ENCODE measurements around the gene AK5.

AK5 gene

DNA sequence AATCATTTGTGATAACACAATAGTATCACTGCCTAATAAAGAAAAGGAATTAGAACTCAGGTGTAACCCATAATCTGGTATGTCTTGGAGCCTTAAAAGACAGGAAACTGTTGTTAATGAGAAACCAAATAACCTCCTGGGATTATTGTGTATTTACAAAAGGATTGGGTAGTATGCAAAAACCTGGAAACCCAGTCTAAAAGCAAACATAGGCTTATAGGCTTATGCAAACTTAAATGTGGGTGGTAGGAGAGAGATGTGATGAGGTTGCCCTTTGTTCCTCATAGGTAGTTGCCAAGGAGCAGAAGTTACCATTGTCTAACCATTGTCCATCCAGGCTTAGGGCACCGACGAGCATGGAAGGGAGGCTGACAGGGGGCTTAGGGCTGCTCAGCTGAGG lies 165.8 kb downstream of the AK5 start:
- no peak overlapping the region for H3K4me2 ChIP-seq (ENCODE audit: low read length)
- no peak overlapping the region for H3K4me3 ChIP-seq (ENCODE audit: low read length)
- no peak for TF ChIP-seq CTCF (IDR thresholded peaks at IDR 0.05; ENCODE audit: low read depth, low read length, poor library complexity, severe bottlenecking)
- TF ChIP-seq EZH2phosphoT487 (IDR thresholded peaks at IDR 0.05; ENCODE audit: borderline replicate concordance, low read length) = no peak
- H4K20me1 ChIP-seq (ENCODE audit: control insufficient read depth, insufficient read depth, low read depth, low read length) = no peaks in the 10 kb centered on the region
- no peaks in the 10 kb centered on the region for H3K27me3 ChIP-seq (ENCODE audit: control insufficient read depth, low read length)
- no peak overlapping the region for H3K27ac ChIP-seq (ENCODE audit: low read depth, low read length)
- H3K9me2 ChIP-seq (replicated peaks; ENCODE audit: control insufficient read depth, low read length) = no peaks in the 10 kb centered on the region
- no peaks in the 10 kb centered on the region for H3K9me3 ChIP-seq (ENCODE audit: control insufficient read depth, insufficient read depth, low read length)
- H3F3A ChIP-seq (ENCODE audit: control insufficient read depth, insufficient read depth) = no peaks in the 10 kb centered on the region
- H3K36me3 ChIP-seq (ENCODE audit: control insufficient read depth, low read length) = no peaks in the 10 kb centered on the region
- no peaks in the 10 kb centered on the region for H3K79me2 ChIP-seq (ENCODE audit: control insufficient read depth, low read length)
- no peaks in the 10 kb centered on the region for H3K4me1 ChIP-seq (ENCODE audit: control insufficient read depth, low read length)

GRCh38 chr1:77459881-77460280 lies 178.1 kb downstream of the AK5 start:
- no peak overlapping the region for H3K27ac ChIP-seq (ENCODE audit: low read depth, low read length)
- H3K9me3 ChIP-seq (ENCODE audit: control insufficient read depth, insufficient read depth, low read length) = no peaks in the 10 kb centered on the region
- H3K4me2 ChIP-seq (ENCODE audit: low read length) = peak overlapping the region; percentile 31
- H3K36me3 ChIP-seq (ENCODE audit: control insufficient read depth, low read length) = no peaks in the 10 kb centered on the region
- H3K4me3 ChIP-seq (ENCODE audit: low read length) = no peak overlapping the region
- H3K4me1 ChIP-seq (ENCODE audit: control insufficient read depth, low read length) = peaks cover 12% of the 10 kb centered on the region
- H3K79me2 ChIP-seq (ENCODE audit: control insufficient read depth, low read length) = no peaks in the 10 kb centered on the region
- no peaks in the 10 kb centered on the region for H3K9me2 ChIP-seq (replicated peaks; ENCODE audit: control insufficient read depth, low read length)
- H4K20me1 ChIP-seq (ENCODE audit: control insufficient read depth, insufficient read depth, low read depth, low read length) = no peaks in the 10 kb centered on the region
- TF ChIP-seq CTCF (IDR thresholded peaks at IDR 0.05; ENCODE audit: low read depth, low read length, poor library complexity, severe bottlenecking) (no peak), EZH2phosphoT487 (IDR thresholded peaks at IDR 0.05; ENCODE audit: borderline replicate concordance, low read length) (no peak)
- H3K27me3 ChIP-seq (ENCODE audit: control insufficient read depth, low read length) = peaks cover 2% of the 10 kb centered on the region; the same call in 1 of the 2 replicates
- H3F3A ChIP-seq (ENCODE audit: control insufficient read depth, insufficient read depth) = no peaks in the 10 kb centered on the region

DNA sequence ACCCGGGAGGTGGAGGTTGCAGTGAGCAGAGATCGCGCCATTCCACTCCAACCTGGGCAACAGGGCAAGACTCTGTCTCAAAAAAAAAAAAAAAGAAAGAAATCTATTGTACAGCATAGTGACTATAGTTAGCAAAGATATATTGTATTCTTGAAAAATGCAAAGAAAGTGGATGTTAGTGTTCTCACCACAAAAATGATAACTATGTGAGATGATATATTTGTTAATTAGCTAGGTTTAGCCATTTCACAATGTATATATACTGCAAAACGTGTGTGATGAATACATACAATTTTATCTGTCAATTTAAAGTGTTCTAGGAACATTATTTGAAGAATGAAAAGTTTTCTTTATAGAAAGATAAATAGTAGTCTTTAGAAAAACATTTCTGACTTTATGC lies 179.9 kb downstream of the AK5 start:
- H3K9me3 ChIP-seq (ENCODE audit: control insufficient read depth, insufficient read depth, low read length) = no peaks in the 10 kb centered on the region
- H3F3A ChIP-seq (ENCODE audit: control insufficient read depth, insufficient read depth) = no peaks in the 10 kb centered on the region
- H3K27ac ChIP-seq (ENCODE audit: low read depth, low read length) = no peak overlapping the region
- no peak overlapping the region for H3K4me2 ChIP-seq (ENCODE audit: low read length)
- H3K4me3 ChIP-seq (ENCODE audit: low read length) = no peak overlapping the region
- no peaks in the 10 kb centered on the region for H4K20me1 ChIP-seq (ENCODE audit: control insufficient read depth, insufficient read depth, low read depth, low read length)
- H3K79me2 ChIP-seq (ENCODE audit: control insufficient read depth, low read length) = no peaks in the 10 kb centered on the region
- peaks cover 12% of the 10 kb centered on the region for H3K4me1 ChIP-seq (ENCODE audit: control insufficient read depth, low read length)
- H3K9me2 ChIP-seq (replicated peaks; ENCODE audit: control insufficient read depth, low read length) = no peaks in the 10 kb centered on the region
- H3K36me3 ChIP-seq (ENCODE audit: control insufficient read depth, low read length) = no peaks in the 10 kb centered on the region
- TF ChIP-seq EZH2phosphoT487 (IDR thresholded peaks at IDR 0.05; ENCODE audit: borderline replicate concordance, low read length) (no peak), CTCF (IDR thresholded peaks at IDR 0.05; ENCODE audit: low read depth, low read length, poor library complexity, severe bottlenecking) (no peak)
- peaks cover 2% of the 10 kb centered on the region; the same call in 1 of the 2 replicates for H3K27me3 ChIP-seq (ENCODE audit: control insufficient read depth, low read length)
